Measurements from ENCODE around the gene GPC1.

The GPC1 gene

GRCh38 chr2:240457223-240458043 lies 22.0 kb downstream of the GPC1 start:
- DNase-seq (ENCODE audit: low spot score in 2 of 2), result no peak
- ATAC-seq, result no peak

GRCh38 chr2:240458044-240458899 lies 22.8 kb downstream of the GPC1 start:
- Mint-ChIP-seq H3K9me3 (no peaks in the 10 kb centered on the region), H3K36me3 (no peaks in the 10 kb centered on the region), H3K4me1 (peaks cover 14% of the 10 kb centered on the region), H3K4me3 (no peak overlapping the region), H3K27ac (no peak overlapping the region)
- ATAC-seq (no peak), DNase-seq (ENCODE audit: low spot score in 2 of 2) (no peak)

More at GRCh38 chr2:240457223-240458043, 22.0 kb downstream of the GPC1 start:
- H3K4me1 Mint-ChIP-seq, result peaks cover 14% of the 10 kb centered on the region
- no peak overlapping the region for H3K4me3 Mint-ChIP-seq
- no peak overlapping the region for H3K27ac Mint-ChIP-seq
- H3K36me3 Mint-ChIP-seq, result no peaks in the 10 kb centered on the region
- no peaks in the 10 kb centered on the region for H3K9me3 Mint-ChIP-seq

DNA sequence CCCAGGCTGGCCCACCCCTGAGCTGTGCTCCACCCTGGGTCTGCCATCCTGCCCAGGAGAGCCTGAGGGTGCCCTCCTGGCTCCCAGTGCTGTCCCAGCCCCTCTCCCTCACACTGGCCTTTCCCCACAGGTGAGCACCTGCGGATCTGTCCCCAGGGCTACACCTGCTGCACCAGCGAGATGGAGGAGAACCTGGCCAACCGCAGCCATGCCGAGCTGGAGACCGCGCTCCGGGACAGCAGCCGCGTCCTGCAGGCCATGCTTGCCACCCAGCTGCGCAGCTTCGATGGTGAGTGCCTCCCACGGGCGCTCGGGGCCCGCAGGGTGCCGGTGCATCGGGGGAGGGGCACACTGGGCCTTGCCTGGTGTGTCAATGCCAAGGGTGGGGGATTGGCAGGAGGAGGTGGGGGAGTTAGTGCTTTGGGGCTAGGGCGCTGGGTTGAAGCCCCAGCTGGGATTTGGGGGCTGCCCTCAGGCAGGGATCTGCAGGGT lies 23.5 kb downstream of the GPC1 start:
- no peak overlapping the region for H3K4me3 Mint-ChIP-seq
- H3K9me3 Mint-ChIP-seq, result no peaks in the 10 kb centered on the region
- H3K4me1 Mint-ChIP-seq, result peaks cover 12% of the 10 kb centered on the region
- ATAC-seq, result no peak
- no peak for DNase-seq (ENCODE audit: low spot score in 2 of 2)
- no peaks in the 10 kb centered on the region for H3K36me3 Mint-ChIP-seq
- no peak overlapping the region for H3K27ac Mint-ChIP-seq

GRCh38 chr2:240459401-240460252 lies 24.2 kb downstream of the GPC1 start:
- no peak for ATAC-seq

DNA sequence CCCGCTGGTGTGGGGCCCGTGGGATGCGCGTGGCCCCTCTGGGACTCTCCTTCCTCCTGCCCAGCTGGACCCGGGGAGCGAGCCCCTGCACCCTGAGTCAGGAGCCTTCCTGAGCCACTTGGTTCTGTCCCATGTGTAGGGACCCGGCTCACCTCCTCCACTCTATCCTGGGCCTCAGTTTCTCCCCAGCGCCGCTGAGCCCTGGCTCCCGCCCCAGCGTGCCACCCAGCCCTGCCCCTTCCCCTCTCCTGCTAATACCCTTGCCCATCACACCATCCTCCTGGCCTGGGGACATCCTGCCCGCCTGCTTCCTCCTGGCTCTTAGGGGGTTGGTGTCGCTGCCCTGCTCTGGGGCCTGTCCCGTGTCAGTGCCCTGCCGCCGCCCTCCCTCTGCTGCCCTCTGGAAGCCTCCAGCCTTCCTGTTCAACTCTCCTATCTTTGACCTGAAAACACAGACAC lies 24.8 kb downstream of the GPC1 start:
- H3K9me3 Mint-ChIP-seq, result no peaks in the 10 kb centered on the region
- H3K27ac Mint-ChIP-seq, result no peak overlapping the region
- no peaks in the 10 kb centered on the region for H3K36me3 Mint-ChIP-seq
- ATAC-seq (no peak), DNase-seq (ENCODE audit: low spot score in 2 of 2) (no peak)
- H3K4me3 Mint-ChIP-seq, result no peak overlapping the region
- H3K4me1 Mint-ChIP-seq, result no peaks in the 10 kb centered on the region

More at GRCh38 chr2:240459401-240460252, 24.2 kb downstream of the GPC1 start:
- H3K36me3 Mint-ChIP-seq, result no peaks in the 10 kb centered on the region
- no peak for DNase-seq (ENCODE audit: low spot score in 2 of 2)
- H3K4me3 Mint-ChIP-seq, result no peak overlapping the region
- no peaks in the 10 kb centered on the region for H3K9me3 Mint-ChIP-seq
- no peak overlapping the region for H3K27ac Mint-ChIP-seq
- peaks cover 5% of the 10 kb centered on the region for H3K4me1 Mint-ChIP-seq

DNA sequence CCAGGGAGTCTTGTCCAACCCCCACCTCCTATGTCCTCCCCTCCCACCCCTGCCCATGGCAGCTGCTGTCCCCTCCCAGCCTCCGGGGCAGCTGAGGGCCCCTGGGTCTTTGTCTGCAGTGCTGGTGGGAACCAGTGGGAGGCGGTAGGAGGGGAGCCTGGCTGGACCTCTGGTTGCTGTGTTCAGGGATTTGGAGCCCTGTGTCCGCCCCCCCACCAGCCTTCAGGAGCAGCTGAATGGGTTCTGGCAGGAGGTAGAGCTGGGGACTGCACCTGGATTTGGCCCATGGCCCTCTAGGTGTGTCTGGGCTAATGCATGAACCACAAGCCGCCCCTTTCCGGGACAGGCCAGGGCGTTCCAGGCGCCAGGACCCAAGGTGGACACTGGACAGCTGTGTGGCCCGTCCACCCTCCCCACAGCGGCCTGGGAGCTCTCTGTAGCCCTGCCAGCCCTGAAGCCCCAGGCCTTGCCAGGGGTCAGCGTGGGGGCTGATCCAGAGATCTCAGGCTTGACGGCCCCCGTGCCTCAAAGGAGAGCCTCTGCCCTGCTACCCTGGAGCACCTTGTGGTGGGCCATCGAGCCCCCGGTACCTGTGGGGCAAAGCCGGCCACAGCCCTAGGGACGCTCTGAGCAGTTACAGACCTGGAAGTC lies 25.4 kb downstream of the GPC1 start:
- Mint-ChIP-seq H3K36me3 (no peaks in the 10 kb centered on the region), H3K27ac (no peak overlapping the region), H3K4me1 (no peaks in the 10 kb centered on the region), H3K9me3 (no peaks in the 10 kb centered on the region), H3K4me3 (no peak overlapping the region)
- DNase-seq (ENCODE audit: low spot score in 2 of 2), result no peak
- ATAC-seq, result no peak

DNA sequence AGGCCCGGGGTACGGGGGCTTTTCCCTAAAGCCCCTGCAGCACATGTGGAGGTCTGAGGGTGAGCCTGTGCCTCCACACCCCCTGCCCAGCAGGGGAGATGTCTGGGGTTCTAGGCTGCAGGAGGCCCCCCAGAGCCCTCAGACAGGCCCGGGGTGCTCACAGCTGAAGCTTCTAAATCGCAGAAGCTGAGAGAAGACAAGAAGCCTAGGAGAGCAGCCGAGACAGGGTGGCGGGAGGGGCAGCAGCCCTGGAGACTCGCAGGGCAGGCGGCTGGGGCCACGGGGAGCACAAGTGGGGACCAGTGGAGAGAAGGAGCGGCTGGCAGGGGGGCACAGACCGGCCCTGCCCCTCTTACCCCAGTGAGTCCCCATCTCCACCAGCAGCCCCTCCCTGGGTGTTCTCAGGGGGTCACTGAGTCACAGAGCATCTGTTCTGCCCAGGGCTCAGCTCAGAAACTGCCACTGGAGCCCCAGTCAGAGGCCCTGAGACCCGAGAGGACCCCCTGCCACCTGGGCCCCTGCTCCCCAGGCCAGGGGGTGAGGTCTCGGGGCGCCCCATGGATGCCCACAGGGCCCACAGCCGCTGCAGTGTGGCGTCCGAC lies 26.1 kb downstream of the GPC1 start:
- no peak for ATAC-seq
- Mint-ChIP-seq H3K36me3 (no peaks in the 10 kb centered on the region), H3K4me3 (no peak overlapping the region), H3K4me1 (no peaks in the 10 kb centered on the region), H3K27ac (no peak overlapping the region), H3K9me3 (no peaks in the 10 kb centered on the region)
- DNase-seq (ENCODE audit: low spot score in 2 of 2), result no peak

DNA sequence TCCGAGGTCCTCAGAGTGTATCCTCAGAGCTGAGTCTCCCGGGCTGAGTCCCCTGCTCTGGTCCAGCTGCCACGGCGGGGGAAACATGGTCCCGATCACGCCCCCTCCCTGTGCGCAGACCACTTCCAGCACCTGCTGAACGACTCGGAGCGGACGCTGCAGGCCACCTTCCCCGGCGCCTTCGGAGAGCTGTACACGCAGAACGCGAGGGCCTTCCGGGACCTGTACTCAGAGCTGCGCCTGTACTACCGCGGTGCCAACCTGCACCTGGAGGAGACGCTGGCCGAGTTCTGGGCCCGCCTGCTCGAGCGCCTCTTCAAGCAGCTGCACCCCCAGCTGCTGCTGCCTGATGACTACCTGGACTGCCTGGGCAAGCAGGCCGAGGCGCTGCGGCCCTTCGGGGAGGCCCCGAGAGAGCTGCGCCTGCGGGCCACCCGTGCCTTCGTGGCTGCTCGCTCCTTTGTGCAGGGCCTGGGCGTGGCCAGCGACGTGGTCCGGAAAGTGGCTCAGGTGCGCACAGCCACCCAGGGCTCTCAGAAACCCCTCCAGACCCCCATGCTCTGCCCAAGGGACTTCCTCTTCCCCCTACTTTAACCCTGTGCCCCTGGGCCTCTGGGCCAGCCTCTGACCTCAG lies 26.7 kb downstream of the GPC1 start:
- Mint-ChIP-seq H3K36me3 (no peaks in the 10 kb centered on the region), H3K4me1 (no peaks in the 10 kb centered on the region), H3K4me3 (no peak overlapping the region), H3K27ac (no peak overlapping the region), H3K9me3 (no peaks in the 10 kb centered on the region)
- DNase-seq (ENCODE audit: low spot score in 2 of 2) (no peak), ATAC-seq (no peak)

- H3K27ac Mint-ChIP-seq, result no peak overlapping the region
- H3K4me3 Mint-ChIP-seq, result no peak overlapping the region
- H3K4me1 Mint-ChIP-seq, result no peaks in the 10 kb centered on the region
- no peaks in the 10 kb centered on the region for H3K9me3 Mint-ChIP-seq
- DNase-seq (ENCODE audit: low spot score in 2 of 2), result no peak
- H3K36me3 Mint-ChIP-seq, result no peaks in the 10 kb centered on the region
- no peak for ATAC-seq
Observed at GRCh38 chr2:240462707-240463273, 27.3 kb downstream of the GPC1 start.

GRCh38 chr2:240463274-240463865 lies 27.9 kb downstream of the GPC1 start:
- Mint-ChIP-seq H3K36me3 (no peaks in the 10 kb centered on the region), H3K4me1 (no peaks in the 10 kb centered on the region), H3K9me3 (no peaks in the 10 kb centered on the region), H3K4me3 (no peak overlapping the region), H3K27ac (no peak overlapping the region)
- no peak for ATAC-seq
- DNase-seq (ENCODE audit: low spot score in 2 of 2), result no peak

DNA sequence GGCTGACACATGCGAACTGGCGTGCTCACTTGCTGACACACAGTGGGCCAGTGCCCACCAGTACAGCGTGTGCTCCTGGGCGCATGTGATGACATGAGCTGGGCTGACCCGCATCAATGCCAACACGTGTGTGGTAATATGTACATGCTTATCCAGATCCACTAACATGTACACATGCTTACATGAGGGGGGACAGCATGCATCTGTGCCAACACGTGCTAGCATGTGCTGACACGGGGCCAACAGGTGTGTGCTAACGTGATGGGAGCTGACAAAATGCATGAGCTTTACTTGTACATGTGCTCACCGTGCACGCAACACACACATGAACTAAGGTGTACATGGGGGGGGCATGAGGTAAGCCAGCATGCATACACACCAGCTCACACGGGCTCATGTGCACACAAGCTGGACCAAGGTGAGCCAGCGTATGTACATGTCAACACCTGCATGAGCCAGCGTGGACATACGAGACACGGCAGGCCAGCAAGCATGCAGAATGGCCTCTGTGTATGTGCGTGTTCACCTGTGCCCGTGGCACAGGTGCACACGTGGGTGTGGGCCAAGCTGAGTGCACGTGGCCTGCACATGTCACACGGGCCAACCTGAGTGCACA lies 28.5 kb downstream of the GPC1 start:
- DNase-seq (ENCODE audit: low spot score in 2 of 2), result no peak
- no peak for ATAC-seq
- H3K9me3 Mint-ChIP-seq, result no peaks in the 10 kb centered on the region
- H3K27ac Mint-ChIP-seq, result no peak overlapping the region
- no peaks in the 10 kb centered on the region for H3K36me3 Mint-ChIP-seq
- H3K4me3 Mint-ChIP-seq, result no peak overlapping the region
- H3K4me1 Mint-ChIP-seq, result no peaks in the 10 kb centered on the region

- ATAC-seq, result no peak
- Mint-ChIP-seq H3K4me1 (no peaks in the 10 kb centered on the region), H3K36me3 (no peaks in the 10 kb centered on the region), H3K4me3 (no peak overlapping the region), H3K9me3 (no peaks in the 10 kb centered on the region), H3K27ac (no peak overlapping the region)
- DNase-seq (ENCODE audit: low spot score in 2 of 2), result peak in 1 of 2 donors; percentile 1
Observed at GRCh38 chr2:240464514-240465241, 29.2 kb downstream of the GPC1 start.

Measured in stimulated activated effector memory CD8-positive, alpha-beta T cell treated with anti-CD3 and anti-CD28 coated beads, Interleukin-12 subunit alpha, Interleukin-12 subunit beta, amount 100 ng/mL, for 72 hours (primary cell).